WTC11 (cell line): ENCODE measurements around the gene LRRFIP1. TPM values are rescaled to one million over a fixed set of nuclear protein-coding genes. Genes with fewer than 3 reads are reported as not detected.

Experiments
- ATAC-seq: fragments of 200-7000 bp; cut with Tn5 transposase; 2 replicates; pipeline ENCODE4 v1.10.0; 2021; ENCODE audit warnings: mild to moderate bottlenecking, moderate library complexity
- CTCF ChIA-PET: fragments of 300-600 bp; sonication (Branson Sonifier 250); formaldehyde crosslinking; loops from one replicate; lab custom pipeline; 2021; ENCODE audit warnings: antibody characterized with exemption; lab: Charles Lee
- POLR2A ChIA-PET: fragments of 350-600 bp; sonication (Branson Sonifier 250); formaldehyde crosslinking; loops from one replicate; lab custom pipeline; 2021; ENCODE audit warnings: antibody characterized with exemption; lab: Charles Lee
- DNase-seq: peaks from one replicate; pipeline ENCODE4 v3.0.0; 2021; ENCODE audit warnings: low spot score
- H3K27ac Mint-ChIP-seq: 2 replicates; pipeline ENCODE4 v1.8.0; 2021; ENCODE audit warnings: mixed read lengths
- H3K27me3 Mint-ChIP-seq: 2 replicates; pipeline ENCODE4 v1.8.0; 2021; ENCODE audit warnings: low read depth, mild to moderate bottlenecking, moderate library complexity, mixed read lengths
- H3K36me3 Mint-ChIP-seq: 2 replicates; pipeline ENCODE4 v1.8.0; 2021; ENCODE audit warnings: mixed read lengths
- H3K4me1 Mint-ChIP-seq: 2 replicates; pipeline ENCODE4 v1.8.0; 2022; ENCODE audit warnings: mixed read lengths
- H3K4me3 Mint-ChIP-seq: 2 replicates; pipeline ENCODE4 v1.8.0; 2021; ENCODE audit warnings: mild to moderate bottlenecking, moderate library complexity, mixed read lengths
- H3K9me3 Mint-ChIP-seq: 2 replicates; pipeline ENCODE4 v1.8.0; 2021; ENCODE audit warnings: mixed read lengths
- ELF4 ChIP-seq: sonication (generic); formaldehyde crosslinking; IDR thresholded peaks from 2 replicates; pipeline ENCODE4 v1.8.1; 2022; ENCODE audit warnings: low read depth, mild to moderate bottlenecking, moderate library complexity, missing genetic modification reagents
- FOXJ3 ChIP-seq: sonication (generic); formaldehyde crosslinking; IDR thresholded peaks from 2 replicates; pipeline ENCODE4 v1.9.0; 2021; ENCODE audit warnings: missing genetic modification reagents, mild to moderate bottlenecking, borderline replicate concordance
- FOXP1 ChIP-seq: sonication (generic); formaldehyde crosslinking; IDR thresholded peaks from 2 replicates; pipeline ENCODE4 v1.8.0; 2022; ENCODE audit warnings: missing genetic modification reagents, mild to moderate bottlenecking, moderate library complexity, borderline replicate concordance
- GABPB1 ChIP-seq: sonication (generic); formaldehyde crosslinking; IDR thresholded peaks from 2 replicates; pipeline ENCODE4 v1.8.1; 2023; ENCODE audit warnings: mild to moderate bottlenecking, missing genetic modification reagents
- GRHL2 ChIP-seq: fragments of 250-450 bp; sonication (Bioruptor Pico); IDR thresholded peaks from 2 replicates; pipeline ENCODE4 v1.8.0; 2022; ENCODE audit warnings: mild to moderate bottlenecking, moderate library complexity; ENCODE audit not compliant: insufficient replicate concordance, severe bottlenecking
- GTF2I ChIP-seq: fragments of 250-450 bp; sonication (Bioruptor Pico); conservative IDR thresholded peaks from 2 replicates; pipeline ENCODE4 v1.4.0; 2021; ENCODE audit warnings: mild to moderate bottlenecking
- JAZF1 ChIP-seq: fragments of 250-450 bp; sonication (Bioruptor Pico); IDR thresholded peaks from 2 replicates; pipeline ENCODE4 v1.9.0; 2021; ENCODE audit warnings: moderate library complexity, mild to moderate bottlenecking, inconsistent platforms
- JUN ChIP-seq: sonication (generic); formaldehyde crosslinking; IDR thresholded peaks from 2 replicates; pipeline ENCODE4 v1.8.0; 2023; ENCODE audit warnings: mild to moderate bottlenecking, missing genetic modification reagents
- KAT7 ChIP-seq: sonication (generic); formaldehyde crosslinking; IDR thresholded peaks from 2 replicates; pipeline ENCODE4 v1.8.1; 2023; ENCODE audit warnings: missing genetic modification reagents, mild to moderate bottlenecking, borderline replicate concordance
- MYBL2 ChIP-seq: sonication (generic); formaldehyde crosslinking; IDR thresholded peaks from 2 replicates; pipeline ENCODE4 v1.8.1; 2023; ENCODE audit warnings: mild to moderate bottlenecking, moderate library complexity, missing genetic modification reagents
- ZBTB21 ChIP-seq: sonication (generic); formaldehyde crosslinking; IDR thresholded peaks from 2 replicates; pipeline ENCODE4 v1.8.1; 2023; ENCODE audit warnings: mild to moderate bottlenecking, missing genetic modification reagents, borderline replicate concordance
- total RNA-seq: library from RNA; stranded (reverse); gene quantifications from 3 replicates; pipeline ENCODE4 v1.2.3, GENCODE V29; 2021
- TF ChIP-seq, protein P1 (sequence below): fragments of 250-450 bp; sonication (Bioruptor Pico); IDR thresholded peaks from 2 replicates; pipeline ENCODE4 v1.9.0; 2021; ENCODE audit warnings: moderate library complexity, mild to moderate bottlenecking, inconsistent platforms, borderline replicate concordance
- TF ChIP-seq, protein P2 (sequence below): sonication (generic); formaldehyde crosslinking; IDR thresholded peaks from 2 replicates; pipeline ENCODE4 v1.8.0; 2023; ENCODE audit warnings: missing genetic modification reagents
- TF ChIP-seq, protein P3 (sequence below): sonication (generic); formaldehyde crosslinking; IDR thresholded peaks from 2 replicates; pipeline ENCODE4 v1.8.1; 2023; ENCODE audit warnings: mild to moderate bottlenecking, missing genetic modification reagents, moderate library complexity
- TF ChIP-seq, protein P4 (sequence below): sonication (generic); formaldehyde crosslinking; IDR thresholded peaks from 2 replicates; pipeline ENCODE4 v1.8.0; 2023; ENCODE audit warnings: mild to moderate bottlenecking, missing genetic modification reagents
- TF ChIP-seq, protein P5 (sequence below): sonication (generic); formaldehyde crosslinking; IDR thresholded peaks from 2 replicates; pipeline ENCODE4 v1.8.1; 2023; ENCODE audit warnings: mild to moderate bottlenecking, missing genetic modification reagents, borderline replicate concordance
- TF ChIP-seq, protein P6 (sequence below): sonication (generic); formaldehyde crosslinking; IDR thresholded peaks from 2 replicates; pipeline ENCODE4 v1.8.1; 2023; ENCODE audit warnings: mild to moderate bottlenecking, missing genetic modification reagents
- TF ChIP-seq, protein P7 (sequence below): sonication (generic); formaldehyde crosslinking; IDR thresholded peaks from 2 replicates; pipeline ENCODE4 v1.8.0; 2022; ENCODE audit warnings: mild to moderate bottlenecking, missing genetic modification reagents

LRRFIP1 gene
- total RNA-seq, 1 experiment from 2014 or later, result 88.4 TPM

DNA sequence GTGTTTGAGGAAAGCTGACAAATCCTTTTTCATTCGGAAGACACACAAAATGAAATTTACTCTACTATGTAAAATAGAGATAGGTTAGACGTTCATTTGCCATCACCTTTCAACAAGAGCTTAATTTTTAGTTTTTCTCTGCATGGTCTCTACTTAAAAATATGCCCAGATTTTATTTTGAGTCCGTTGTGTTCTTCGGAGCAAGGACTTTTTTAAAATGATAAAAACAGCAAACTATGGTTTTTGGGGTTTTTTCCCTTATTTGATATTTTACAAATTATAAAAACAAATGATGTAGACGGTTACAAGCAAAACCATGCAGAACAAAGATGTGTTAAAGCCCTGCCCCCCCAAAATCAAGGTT lies 117.8 kb downstream of the LRRFIP1 start (continued):
- TF ChIP-seq GTF2I (no peak), FOXP1 (no peak)

DNA sequence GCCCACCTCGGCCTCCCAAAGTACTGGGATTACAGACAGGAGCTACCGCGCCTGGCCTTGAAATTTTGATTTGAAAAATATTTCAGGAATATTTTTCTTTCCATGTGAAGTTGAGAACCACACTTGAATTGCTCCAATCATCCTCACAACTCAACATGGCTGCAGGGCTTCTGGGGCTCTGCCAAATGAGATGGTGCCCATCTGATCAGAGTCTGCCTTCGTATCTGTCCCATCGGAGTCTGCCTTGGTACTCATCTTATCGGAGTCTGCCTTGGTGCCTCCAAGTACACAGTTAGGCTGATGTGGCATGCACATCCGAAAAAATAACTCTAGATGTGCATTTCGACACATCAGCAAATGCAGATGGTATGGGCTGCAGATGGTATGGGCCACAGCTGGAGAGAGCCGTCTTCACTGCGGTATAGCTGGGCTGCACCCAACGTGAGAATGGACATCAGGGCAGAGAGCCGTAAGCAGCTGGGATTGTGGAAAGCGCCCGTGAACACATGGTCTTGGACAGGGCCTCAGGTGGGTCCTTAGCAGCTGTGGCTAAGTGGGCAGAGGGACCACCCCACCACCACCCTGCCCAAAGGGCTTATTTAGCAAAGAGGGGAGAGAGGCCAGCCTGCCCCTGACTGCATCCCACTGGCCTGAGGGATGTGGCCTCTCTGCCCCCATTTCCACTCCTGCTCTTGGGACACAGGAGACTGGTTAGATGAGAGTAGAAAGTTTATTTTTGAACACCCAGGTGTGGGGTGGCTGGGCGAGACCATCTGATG lies 119.1 kb downstream of the LRRFIP1 start:
- no peaks in the 10 kb centered on the region for H3K9me3 Mint-ChIP-seq
- H3K27ac Mint-ChIP-seq, result peak overlapping the region; percentile 74; the same call in 1 of the 2 replicates
- H3K4me3 Mint-ChIP-seq, result no peak overlapping the region
- peaks cover 31% of the 10 kb centered on the region for H3K4me1 Mint-ChIP-seq
- TF ChIP-seq KAT7 (CRISPR knock-in tag) (no peak), FOXP1 (no peak)
- TF ChIP-seq, protein P1, sequence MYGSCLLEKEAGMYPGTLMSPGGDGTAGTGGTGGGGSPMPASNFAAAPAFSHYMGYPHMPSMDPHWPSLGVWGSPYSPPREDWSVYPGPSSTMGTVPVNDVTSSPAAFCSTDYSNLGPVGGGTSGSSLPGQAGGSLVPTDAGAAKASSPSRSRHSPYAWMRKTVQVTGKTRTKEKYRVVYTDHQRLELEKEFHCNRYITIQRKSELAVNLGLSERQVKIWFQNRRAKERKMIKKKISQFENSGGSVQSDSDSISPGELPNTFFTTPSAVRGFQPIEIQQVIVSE, result no peak
- TF ChIP-seq, protein P2, sequence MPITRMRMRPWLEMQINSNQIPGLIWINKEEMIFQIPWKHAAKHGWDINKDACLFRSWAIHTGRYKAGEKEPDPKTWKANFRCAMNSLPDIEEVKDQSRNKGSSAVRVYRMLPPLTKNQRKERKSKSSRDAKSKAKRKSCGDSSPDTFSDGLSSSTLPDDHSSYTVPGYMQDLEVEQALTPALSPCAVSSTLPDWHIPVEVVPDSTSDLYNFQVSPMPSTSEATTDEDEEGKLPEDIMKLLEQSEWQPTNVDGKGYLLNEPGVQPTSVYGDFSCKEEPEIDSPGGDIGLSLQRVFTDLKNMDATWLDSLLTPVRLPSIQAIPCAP (CRISPR knock-in tag), result no peak
- H3K27me3 Mint-ChIP-seq, result no peaks in the 10 kb centered on the region
- ChIA-PET POLR2A (no interaction called here), CTCF (interaction anchor here (0.6 to 5.5 kb wide), 8 partner anchors 13 to 234 kb away, joined by 3 to 48 read pairs (median 6); no protein-coding TSS in a partner anchor)
- H3K36me3 Mint-ChIP-seq, result peaks cover 37% of the 10 kb centered on the region
- no peak for ATAC-seq
- DNase-seq, result no peak

DNA sequence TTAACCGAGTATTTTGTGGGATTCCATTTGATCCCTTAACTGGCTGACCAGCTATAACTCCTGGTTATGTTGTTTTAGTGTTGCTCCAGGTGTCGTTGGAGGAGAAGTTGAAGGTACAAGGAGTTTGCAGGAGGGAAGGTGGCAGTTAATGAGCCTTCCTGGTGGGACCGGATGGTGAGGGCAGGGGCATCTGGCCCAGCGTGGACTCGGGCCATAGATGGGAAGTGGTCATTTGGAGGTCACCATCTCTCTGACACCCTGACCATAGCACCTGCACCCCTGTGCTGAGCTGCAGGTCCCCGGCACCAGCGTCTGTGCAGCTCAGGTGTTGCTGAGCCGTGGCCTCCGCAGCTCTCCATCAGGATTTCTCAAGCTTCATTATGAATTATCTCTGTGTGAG lies 119.8 kb downstream of the LRRFIP1 start:
- no peak for TF ChIP-seq GABPB1 (CRISPR knock-in tag)
- TF ChIP-seq, protein P3, sequence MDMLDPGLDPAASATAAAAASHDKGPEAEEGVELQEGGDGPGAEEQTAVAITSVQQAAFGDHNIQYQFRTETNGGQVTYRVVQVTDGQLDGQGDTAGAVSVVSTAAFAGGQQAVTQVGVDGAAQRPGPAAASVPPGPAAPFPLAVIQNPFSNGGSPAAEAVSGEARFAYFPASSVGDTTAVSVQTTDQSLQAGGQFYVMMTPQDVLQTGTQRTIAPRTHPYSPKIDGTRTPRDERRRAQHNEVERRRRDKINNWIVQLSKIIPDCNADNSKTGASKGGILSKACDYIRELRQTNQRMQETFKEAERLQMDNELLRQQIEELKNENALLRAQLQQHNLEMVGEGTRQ, result no peak
- no peak for TF ChIP-seq FOXJ3 (CRISPR knock-in tag)
- TF ChIP-seq, protein P4, sequence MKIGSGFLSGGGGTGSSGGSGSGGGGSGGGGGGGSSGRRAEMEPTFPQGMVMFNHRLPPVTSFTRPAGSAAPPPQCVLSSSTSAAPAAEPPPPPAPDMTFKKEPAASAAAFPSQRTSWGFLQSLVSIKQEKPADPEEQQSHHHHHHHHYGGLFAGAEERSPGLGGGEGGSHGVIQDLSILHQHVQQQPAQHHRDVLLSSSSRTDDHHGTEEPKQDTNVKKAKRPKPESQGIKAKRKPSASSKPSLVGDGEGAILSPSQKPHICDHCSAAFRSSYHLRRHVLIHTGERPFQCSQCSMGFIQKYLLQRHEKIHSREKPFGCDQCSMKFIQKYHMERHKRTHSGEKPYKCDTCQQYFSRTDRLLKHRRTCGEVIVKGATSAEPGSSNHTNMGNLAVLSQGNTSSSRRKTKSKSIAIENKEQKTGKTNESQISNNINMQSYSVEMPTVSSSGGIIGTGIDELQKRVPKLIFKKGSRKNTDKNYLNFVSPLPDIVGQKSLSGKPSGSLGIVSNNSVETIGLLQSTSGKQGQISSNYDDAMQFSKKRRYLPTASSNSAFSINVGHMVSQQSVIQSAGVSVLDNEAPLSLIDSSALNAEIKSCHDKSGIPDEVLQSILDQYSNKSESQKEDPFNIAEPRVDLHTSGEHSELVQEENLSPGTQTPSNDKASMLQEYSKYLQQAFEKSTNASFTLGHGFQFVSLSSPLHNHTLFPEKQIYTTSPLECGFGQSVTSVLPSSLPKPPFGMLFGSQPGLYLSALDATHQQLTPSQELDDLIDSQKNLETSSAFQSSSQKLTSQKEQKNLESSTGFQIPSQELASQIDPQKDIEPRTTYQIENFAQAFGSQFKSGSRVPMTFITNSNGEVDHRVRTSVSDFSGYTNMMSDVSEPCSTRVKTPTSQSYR, result no peak
- no peak for TF ChIP-seq GRHL2 (CRISPR knock-in tag)
- no peak for TF ChIP-seq ZBTB21
- TF ChIP-seq JAZF1 (CRISPR knock-in tag), result no peak
- TF ChIP-seq FOXP1, result no peak
- TF ChIP-seq, all 79 proteins: peak for 0
- no peak overlapping the region for H3K4me3 Mint-ChIP-seq

DNA sequence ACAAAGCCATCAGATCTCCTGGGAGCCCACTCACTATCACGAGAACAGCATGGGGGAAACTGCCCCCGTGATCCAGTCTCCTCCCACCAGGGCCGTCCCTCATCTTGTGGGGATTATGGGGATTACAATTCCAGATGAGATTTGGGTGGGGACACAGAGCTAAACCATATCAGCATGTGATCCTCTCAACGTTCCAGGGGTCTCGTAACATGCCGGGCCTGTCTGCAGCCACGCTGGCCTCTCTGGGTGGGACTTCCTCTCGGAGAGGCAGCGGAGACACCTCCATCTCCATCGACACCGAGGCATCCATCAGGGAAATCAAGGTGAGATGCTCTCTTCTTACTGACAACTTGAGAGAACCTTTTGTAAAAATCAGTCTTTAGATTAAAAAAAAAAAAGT lies 121.6 kb downstream of the LRRFIP1 start:
- no peak overlapping the region for H3K27ac Mint-ChIP-seq
- no peaks in the 10 kb centered on the region for H3K9me3 Mint-ChIP-seq
- no peaks in the 10 kb centered on the region for H3K27me3 Mint-ChIP-seq
- POLR2A ChIA-PET, result no interaction called here
- no peak overlapping the region for H3K4me3 Mint-ChIP-seq
- ATAC-seq (no peak), DNase-seq (no peak)
- peaks cover 58% of the 10 kb centered on the region for H3K36me3 Mint-ChIP-seq
- CTCF ChIA-PET, result interaction anchor here (1.2 kb wide), 1 partner anchor 63 kb away, joined by 3 read pairs; no protein-coding TSS in a partner anchor
- H3K4me1 Mint-ChIP-seq, result peaks cover 12% of the 10 kb centered on the region
- TF ChIP-seq MYBL2 (CRISPR knock-in tag), result no peak
- TF ChIP-seq, protein P5, sequence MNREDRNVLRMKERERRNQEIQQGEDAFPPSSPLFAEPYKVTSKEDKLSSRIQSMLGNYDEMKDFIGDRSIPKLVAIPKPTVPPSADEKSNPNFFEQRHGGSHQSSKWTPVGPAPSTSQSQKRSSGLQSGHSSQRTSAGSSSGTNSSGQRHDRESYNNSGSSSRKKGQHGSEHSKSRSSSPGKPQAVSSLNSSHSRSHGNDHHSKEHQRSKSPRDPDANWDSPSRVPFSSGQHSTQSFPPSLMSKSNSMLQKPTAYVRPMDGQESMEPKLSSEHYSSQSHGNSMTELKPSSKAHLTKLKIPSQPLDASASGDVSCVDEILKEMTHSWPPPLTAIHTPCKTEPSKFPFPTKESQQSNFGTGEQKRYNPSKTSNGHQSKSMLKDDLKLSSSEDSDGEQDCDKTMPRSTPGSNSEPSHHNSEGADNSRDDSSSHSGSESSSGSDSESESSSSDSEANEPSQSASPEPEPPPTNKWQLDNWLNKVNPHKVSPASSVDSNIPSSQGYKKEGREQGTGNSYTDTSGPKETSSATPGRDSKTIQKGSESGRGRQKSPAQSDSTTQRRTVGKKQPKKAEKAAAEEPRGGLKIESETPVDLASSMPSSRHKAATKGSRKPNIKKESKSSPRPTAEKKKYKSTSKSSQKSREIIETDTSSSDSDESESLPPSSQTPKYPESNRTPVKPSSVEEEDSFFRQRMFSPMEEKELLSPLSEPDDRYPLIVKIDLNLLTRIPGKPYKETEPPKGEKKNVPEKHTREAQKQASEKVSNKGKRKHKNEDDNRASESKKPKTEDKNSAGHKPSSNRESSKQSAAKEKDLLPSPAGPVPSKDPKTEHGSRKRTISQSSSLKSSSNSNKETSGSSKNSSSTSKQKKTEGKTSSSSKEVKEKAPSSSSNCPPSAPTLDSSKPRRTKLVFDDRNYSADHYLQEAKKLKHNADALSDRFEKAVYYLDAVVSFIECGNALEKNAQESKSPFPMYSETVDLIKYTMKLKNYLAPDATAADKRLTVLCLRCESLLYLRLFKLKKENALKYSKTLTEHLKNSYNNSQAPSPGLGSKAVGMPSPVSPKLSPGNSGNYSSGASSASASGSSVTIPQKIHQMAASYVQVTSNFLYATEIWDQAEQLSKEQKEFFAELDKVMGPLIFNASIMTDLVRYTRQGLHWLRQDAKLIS (CRISPR knock-in tag), result no peak
- TF ChIP-seq, protein P6, sequence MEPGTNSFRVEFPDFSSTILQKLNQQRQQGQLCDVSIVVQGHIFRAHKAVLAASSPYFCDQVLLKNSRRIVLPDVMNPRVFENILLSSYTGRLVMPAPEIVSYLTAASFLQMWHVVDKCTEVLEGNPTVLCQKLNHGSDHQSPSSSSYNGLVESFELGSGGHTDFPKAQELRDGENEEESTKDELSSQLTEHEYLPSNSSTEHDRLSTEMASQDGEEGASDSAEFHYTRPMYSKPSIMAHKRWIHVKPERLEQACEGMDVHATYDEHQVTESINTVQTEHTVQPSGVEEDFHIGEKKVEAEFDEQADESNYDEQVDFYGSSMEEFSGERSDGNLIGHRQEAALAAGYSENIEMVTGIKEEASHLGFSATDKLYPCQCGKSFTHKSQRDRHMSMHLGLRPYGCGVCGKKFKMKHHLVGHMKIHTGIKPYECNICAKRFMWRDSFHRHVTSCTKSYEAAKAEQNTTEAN (CRISPR knock-in tag), result no peak
- no peak for TF ChIP-seq ELF4 (CRISPR knock-in tag)
- TF ChIP-seq, protein P7, sequence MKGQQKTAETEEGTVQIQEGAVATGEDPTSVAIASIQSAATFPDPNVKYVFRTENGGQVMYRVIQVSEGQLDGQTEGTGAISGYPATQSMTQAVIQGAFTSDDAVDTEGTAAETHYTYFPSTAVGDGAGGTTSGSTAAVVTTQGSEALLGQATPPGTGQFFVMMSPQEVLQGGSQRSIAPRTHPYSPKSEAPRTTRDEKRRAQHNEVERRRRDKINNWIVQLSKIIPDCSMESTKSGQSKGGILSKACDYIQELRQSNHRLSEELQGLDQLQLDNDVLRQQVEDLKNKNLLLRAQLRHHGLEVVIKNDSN, result no peak
- no peak for TF ChIP-seq JUN (CRISPR knock-in tag)
- TF ChIP-seq GTF2I, result no peak

More for the DNA sequence above, 119.8 kb downstream of the LRRFIP1 start:
- POLR2A ChIA-PET, result interaction anchor here (0.6 kb wide), 1 partner anchor 43 kb away, joined by 3 read pairs; no protein-coding TSS in a partner anchor
- Mint-ChIP-seq H3K36me3 (peaks cover 43% of the 10 kb centered on the region), H3K4me1 (peaks cover 29% of the 10 kb centered on the region), H3K9me3 (no peaks in the 10 kb centered on the region), H3K27me3 (no peaks in the 10 kb centered on the region), H3K27ac (no peak overlapping the region)
- DNase-seq (no peak), ATAC-seq (no peak)
- CTCF ChIA-PET, result interaction anchor here (0.6 to 5.5 kb wide), 5 partner anchors 27 to 234 kb away, joined by 3 to 48 read pairs (median 7); no protein-coding TSS in a partner anchor
